Breast epithelium (tissue), 4 donors: ENCODE results near the gene MEPE. TPM values are rescaled to one million over a fixed set of nuclear protein-coding genes. Genes with fewer than 3 reads are reported as not detected.

Experiments used
- DNase-seq, 2 donors: peaks; one replicate each; pipeline ENCODE4 v3.0.0-alpha.2; 2019; ENCODE audit warnings: low spot score in 2 of 2
- H3K27ac ChIP-seq, 2 donors: fragments of 200-600 bp; sonication (generic) in 1 of 2; one replicate each; pipeline ENCODE4 v1.5.1; 2016 to 2019; ENCODE audit warnings: mild to moderate bottlenecking in 1 of 2
- H3K27me3 ChIP-seq, 2 donors: fragments of 200-600 bp; sonication (generic) in 1 of 2; one replicate each; pipeline versions ENCODE4 v1.5.1 to v1.6.0; 2017 to 2019; ENCODE audit warnings: control low read depth in 1 of 2, mild to moderate bottlenecking in 1 of 2
- H3K36me3 ChIP-seq: fragments of 200-600 bp; one replicate; pipeline ENCODE4 v1.5.1; 2019
- H3K4me1 ChIP-seq, 2 donors: fragments of 200-600 bp; sonication (generic); one replicate each; pipeline ENCODE4 v1.5.1; 2016 to 2019; ENCODE audit warnings: control low read depth in 1 of 2
- H3K4me3 ChIP-seq, 3 donors: fragments of 200-600 bp; sonication (generic); 1 replicate in 2 of 3; 2 replicates in 1 of 3; pipeline ENCODE4 v1.5.1; 2016 to 2019; ENCODE audit warnings: mild to moderate bottlenecking in 3 of 3, moderate library complexity in 2 of 3
- H3K9me3 ChIP-seq, 2 donors: fragments of 200-600 bp; sonication (generic) in 1 of 2; one replicate each; pipeline ENCODE4 v1.5.1; 2016 to 2019; ENCODE audit warnings: control low read depth in 1 of 2
- CTCF ChIP-seq, 3 donors: fragments of 450-650 bp; IDR thresholded peaks; one replicate each; pipeline ENCODE4 v1.5.1; 2016 to 2017; ENCODE audit warnings: antibody characterized with exemption in 3 of 3, mild to moderate bottlenecking in 3 of 3, moderate library complexity in 3 of 3
- POLR2A ChIP-seq: fragments of 450-650 bp; IDR thresholded peaks from one replicate; pipeline ENCODE4 v1.6.1; 2016; ENCODE audit warnings: antibody characterized with exemption, mild to moderate bottlenecking, moderate library complexity
- POLR2AphosphoS5 ChIP-seq, 3 donors: sonication (generic); formaldehyde crosslinking; IDR thresholded peaks; one replicate each; pipeline ENCODE4 v1.6.1; 2017; ENCODE audit warnings: antibody characterized with exemption in 3 of 3
- intact Hi-C: fragments of 100-400 bp; cut with DNase I; formaldehyde crosslinking; loops from one replicate; pipeline ENCODE4 v1.15.1; 2023; ENCODE audit warnings: low total_unique reads
- total RNA-seq, 3 donors: library from RNA; depleted of rRNA; stranded (reverse); fragments of >200 nt; gene quantifications; one replicate each; pipeline ENCODE4 v1.1.0, GENCODE V29; 2016

Gene MEPE
- total RNA-seq, 3 donors from 2014 or later, result not detected

- Histone ChIP-seq H3K27ac (no peak overlapping the region), H3K36me3 (no peaks in the 10 kb centered on the region), H3K4me1 (no peaks in the 10 kb centered on the region), H3K9me3 (no peaks in the 10 kb centered on the region), H3K27me3 (no peaks in the 10 kb centered on the region), H3K4me3 (no peak overlapping the region)
- intact Hi-C loops, result no loop called here
- TF ChIP-seq POLR2A (no peak), POLR2AphosphoS5 (IDR thresholded peaks at IDR 0.05) (no peak), CTCF (IDR thresholded peaks at IDR 0.05) (no peak)
- no peak for DNase-seq
Observed at GRCh38 chr4:87863486-87863885, 30.7 kb downstream of the MEPE start.

GRCh38 chr4:87864321-87864720, 31.6 kb downstream of the MEPE start:
- no peak for DNase-seq
- H3K4me3 ChIP-seq, result no peak overlapping the region
- H3K9me3 ChIP-seq, result no peaks in the 10 kb centered on the region
- no peaks in the 10 kb centered on the region for H3K36me3 ChIP-seq
- TF ChIP-seq POLR2A (no peak), CTCF (IDR thresholded peaks at IDR 0.05) (no peak), POLR2AphosphoS5 (IDR thresholded peaks at IDR 0.05) (no peak)
- no peaks in the 10 kb centered on the region for H3K27me3 ChIP-seq
- intact Hi-C loops, result no loop called here
- no peaks in the 10 kb centered on the region for H3K4me1 ChIP-seq
- no peak overlapping the region for H3K27ac ChIP-seq

GRCh38 chr4:87865288-87865687, 32.5 kb downstream of the MEPE start:
- no peak overlapping the region for H3K4me3 ChIP-seq
- intact Hi-C loops, result no loop called here
- no peaks in the 10 kb centered on the region for H3K36me3 ChIP-seq
- no peaks in the 10 kb centered on the region for H3K9me3 ChIP-seq
- H3K4me1 ChIP-seq, result no peaks in the 10 kb centered on the region
- H3K27ac ChIP-seq, result no peak overlapping the region
- H3K27me3 ChIP-seq, result no peaks in the 10 kb centered on the region
- no peak for DNase-seq
- no peak for TF ChIP-seq CTCF (IDR thresholded peaks at IDR 0.05)
- no peak for TF ChIP-seq POLR2AphosphoS5 (IDR thresholded peaks at IDR 0.05)
- TF ChIP-seq POLR2A, result no peak

- Histone ChIP-seq H3K4me3 (no peak overlapping the region), H3K27ac (no peak overlapping the region), H3K9me3 (no peaks in the 10 kb centered on the region), H3K4me1 (no peaks in the 10 kb centered on the region), H3K36me3 (no peaks in the 10 kb centered on the region), H3K27me3 (no peaks in the 10 kb centered on the region)
- no peak for DNase-seq
- no peak for TF ChIP-seq CTCF (IDR thresholded peaks at IDR 0.05)
- no peak for TF ChIP-seq POLR2AphosphoS5 (IDR thresholded peaks at IDR 0.05)
- TF ChIP-seq POLR2A, result no peak
- intact Hi-C loops, result no loop called here
Observed at GRCh38 chr4:87865960-87866598, 33.3 kb downstream of the MEPE start.

- Histone ChIP-seq H3K27ac (no peak overlapping the region), H3K27me3 (no peaks in the 10 kb centered on the region), H3K4me3 (no peak overlapping the region), H3K9me3 (no peaks in the 10 kb centered on the region), H3K36me3 (no peaks in the 10 kb centered on the region), H3K4me1 (no peaks in the 10 kb centered on the region)
- intact Hi-C loops, result no loop called here
- no peak for TF ChIP-seq POLR2AphosphoS5 (IDR thresholded peaks at IDR 0.05)
- no peak for TF ChIP-seq POLR2A
- TF ChIP-seq CTCF (IDR thresholded peaks at IDR 0.05), result no peak
- DNase-seq, result no peak
Observed at GRCh38 chr4:87868522-87868921, 35.8 kb downstream of the MEPE start.
